GM21381 (cell line): ENCODE results near the gene RPS6KC1.
"Not testable (repeated sequence)": the region's sequence is repeated elsewhere in the genome, so short reads cannot be mapped to it uniquely, and the experiment has no call there.

Source experiments
- ATAC-seq: cut with Tn5 transposase; IDR thresholded peaks from one replicate; pipeline ENCODE4 v1.9.1; 2021; ENCODE audit warnings: mild to moderate bottlenecking, moderate library complexity; ENCODE audit not compliant: unreplicated experiment

Gene RPS6KC1

GRCh38 chr1:213054142-213054541, 3.1 kb downstream of the RPS6KC1 start:
- no peak for ATAC-seq

GRCh38 chr1:213054733-213055591, 3.9 kb downstream of the RPS6KC1 start:
- no peak for ATAC-seq

GRCh38 chr1:213055767-213056166, 4.7 kb downstream of the RPS6KC1 start:
- ATAC-seq, result no peak

- ATAC-seq, result no peak
These were observed 6.4 kb downstream of the RPS6KC1 start for GRCh38 chr1:213057264-213058059.

GRCh38 chr1:213060836-213061235, 9.8 kb downstream of the RPS6KC1 start:
- ATAC-seq, result no peak

- ATAC-seq, result no peak
These were observed 10.2 kb downstream of the RPS6KC1 start for GRCh38 chr1:213061263-213061662.

- no peak for ATAC-seq
These were observed 14.8 kb downstream of the RPS6KC1 start for GRCh38 chr1:213065800-213066199.

GRCh38 chr1:213066363-213066762, 15.3 kb downstream of the RPS6KC1 start:
- ATAC-seq, result no peak

GRCh38 chr1:213067352-213067751, 16.3 kb downstream of the RPS6KC1 start:
- no peak for ATAC-seq

GRCh38 chr1:213070406-213070805, 19.4 kb downstream of the RPS6KC1 start:
- ATAC-seq, result peak; percentile 94

- ATAC-seq, result peak; percentile 75
These were observed 24.7 kb downstream of the RPS6KC1 start for GRCh38 chr1:213075725-213076124.

GRCh38 chr1:213082420-213083111, 31.5 kb downstream of the RPS6KC1 start:
- no peak for ATAC-seq

GRCh38 chr1:213083112-213083445, 32.0 kb downstream of the RPS6KC1 start:
- ATAC-seq, result no peak

GRCh38 chr1:213087911-213088310, 36.9 kb downstream of the RPS6KC1 start:
- ATAC-seq, result no peak

GRCh38 chr1:213089924-213090677, 39.1 kb downstream of the RPS6KC1 start:
- ATAC-seq, result no peak

- ATAC-seq, result no peak
These were observed 43.4 kb downstream of the RPS6KC1 start for GRCh38 chr1:213094446-213094845.

GRCh38 chr1:213095467-213095866, 44.4 kb downstream of the RPS6KC1 start:
- no peak for ATAC-seq

GRCh38 chr1:213099682-213100399, 48.8 kb downstream of the RPS6KC1 start:
- ATAC-seq, result no peak

- ATAC-seq, result not testable (repeated sequence)
These were observed 49.5 kb downstream of the RPS6KC1 start for GRCh38 chr1:213100565-213100964.
